Mammary epithelial cell (primary cell): ENCODE results near the gene OCSTAMP.

Source experiments
- CTCF ChIP-seq, 2 donors: IDR thresholded peaks in 1 of 2; conservative IDR thresholded peaks in 1 of 2; 2 replicates each; pipeline ENCODE4 v1.5.1; 2011 to 2012; ENCODE audit warnings: inconsistent platforms in 2 of 2, low read length in 2 of 2, mild to moderate bottlenecking in 2 of 2, control low read depth in 1 of 2, low read depth in 1 of 2; ENCODE audit not compliant: insufficient read depth in 1 of 2; ENCODE audit errors: extremely low read depth in 1 of 2
- EZH2 ChIP-seq: IDR thresholded peaks from 2 replicates; pipeline ENCODE4 v1.6.1; 2012; ENCODE audit warnings: low read length, inconsistent platforms, borderline replicate concordance

- no peak for TF ChIP-seq CTCF (conservative IDR thresholded peaks at IDR 0.05 in 1 of 2, IDR thresholded peaks at IDR 0.05 in 1 of 2; ENCODE audit: extremely low read depth in 1 of 2, insufficient read depth in 1 of 2, low read depth in 1 of 2, low read length in 2 of 2)
- TF ChIP-seq EZH2 = no peak
Observed at GRCh38 chr20:46575937-46576461, 25.5 kb upstream of the OCSTAMP start.
